IMR-90 (cell line): Measurements from ENCODE around the gene HOXB6. TPM values are rescaled to one million over a fixed set of nuclear protein-coding genes. Genes with fewer than 3 reads are reported as not detected.

Source experiments
- ATAC-seq: fragments of 200-7000 bp; cut with Tn5 transposase; 2 replicates; pipeline ENCODE4 v1.9.1; 2020; ENCODE audit warnings: low read depth, mild to moderate bottlenecking, moderate library complexity
- BruUV-seq: library from RNA; stranded (reverse); fragments of 400-500 nt; replicated peaks from 2 replicates; lab custom pipeline; 2021; lab: Mats Ljungman, UMichigan
- CTCF ChIA-PET: fragments of 300-600 bp; formaldehyde crosslinking; extraction: SDS; loops from one replicate; lab custom pipeline; 2021; ENCODE audit warnings: antibody characterized with exemption; lab: Yijun Ruan, JAX
- POLR2A ChIA-PET: fragments of 300-600 bp; sonication (Branson Sonifier 250); formaldehyde crosslinking; loops from one replicate; lab custom pipeline; 2022; ENCODE audit warnings: antibody characterized with exemption; ENCODE audit not compliant: unreplicated experiment; lab: Charles Lee
- DNase-seq: peaks from one replicate; pipeline ENCODE4 v3.0.0; 2013
- H2AFZ ChIP-seq: replicated peaks from 2 replicates; pipeline ENCODE3; 2013; ENCODE audit warnings: low read length, mild to moderate bottlenecking; ENCODE audit not compliant: poor library complexity
- H2AK5ac ChIP-seq: 2 replicates; pipeline ENCODE4 v1.6.1; 2013; ENCODE audit warnings: low read depth, low read length, inconsistent platforms
- H2AK9ac ChIP-seq: replicated peaks from 2 replicates; pipeline ENCODE3; 2013; ENCODE audit warnings: mild to moderate bottlenecking, low read depth, low read length, moderate library complexity; ENCODE audit not compliant: poor library complexity
- H2BK120ac ChIP-seq: 2 replicates; pipeline ENCODE4 v1.6.1; 2013; ENCODE audit warnings: low read depth, low read length, inconsistent platforms
- H2BK15ac ChIP-seq: 3 replicates; pipeline ENCODE4 v1.6.1; 2013; ENCODE audit warnings: low read depth, low read length, inconsistent platforms
- H2BK20ac ChIP-seq: 2 replicates; pipeline ENCODE4 v1.6.1; 2013; ENCODE audit warnings: low read depth, mild to moderate bottlenecking, inconsistent platforms, low read length, moderate library complexity
- H2BK5ac ChIP-seq: 2 replicates; pipeline ENCODE4 v1.6.1; 2013; ENCODE audit warnings: mild to moderate bottlenecking, low read depth, low read length, inconsistent platforms; ENCODE audit not compliant: poor library complexity, severe bottlenecking
- H3K14ac ChIP-seq: replicated peaks from 2 replicates; pipeline ENCODE4 v1.6.1; 2013; ENCODE audit warnings: low read depth, low read length, inconsistent platforms
- H3K18ac ChIP-seq: 2 replicates; pipeline ENCODE4 v1.6.1; 2013; ENCODE audit warnings: low read depth, low read length, control low read depth
- H3K23ac ChIP-seq: 2 replicates; pipeline ENCODE4 v1.6.1; 2013; ENCODE audit warnings: low read depth, low read length, inconsistent platforms
- H3K27ac ChIP-seq: 2 replicates; pipeline ENCODE4 v1.5.1; 2013; ENCODE audit warnings: mild to moderate bottlenecking, control low read depth, low read length; ENCODE audit not compliant: insufficient read depth
- H3K27me3 ChIP-seq: 2 replicates; pipeline ENCODE4 v1.6.1; 2013; ENCODE audit warnings: low read length; ENCODE audit not compliant: control insufficient read depth, insufficient read depth
- H3K36me3 ChIP-seq: 2 replicates; pipeline ENCODE4 v1.6.1; 2013; ENCODE audit warnings: low read length, mixed read lengths; ENCODE audit not compliant: control insufficient read depth, insufficient read depth
- H3K4ac ChIP-seq: 2 replicates; pipeline ENCODE4 v1.6.1; 2013; ENCODE audit warnings: low read depth, low read length, inconsistent platforms
- H3K4me1 ChIP-seq: 2 replicates; pipeline ENCODE4 v1.6.1; 2013; ENCODE audit warnings: low read length, mixed read lengths; ENCODE audit not compliant: control insufficient read depth, insufficient read depth
- H3K4me2 ChIP-seq: 2 replicates; pipeline ENCODE4 v1.6.1; 2013; ENCODE audit warnings: low read depth, mild to moderate bottlenecking, control low read depth, low read length, moderate library complexity
- H3K4me3 ChIP-seq: 2 replicates; pipeline ENCODE4 v1.5.1; 2013; ENCODE audit warnings: low read depth, mild to moderate bottlenecking, control low read depth, low read length, moderate library complexity; ENCODE audit not compliant: insufficient read depth
- H3K56ac ChIP-seq: 2 replicates; pipeline ENCODE4 v1.6.1; 2013; ENCODE audit warnings: low read length, inconsistent platforms; ENCODE audit not compliant: insufficient read depth; ENCODE audit errors: extremely low read depth
- H3K79me1 ChIP-seq, 2 experiments: 2 replicates each; pipeline ENCODE4 v1.6.1; 2013; ENCODE audit warnings: low read length in 2 of 2, inconsistent platforms in 1 of 2, low read depth in 1 of 2
- H3K9ac ChIP-seq: 2 replicates; pipeline ENCODE4 v1.6.1; 2013; ENCODE audit warnings: low read depth, low read length, control low read depth
- H3K9me1 ChIP-seq: 2 replicates; pipeline ENCODE4 v1.6.1; 2013; ENCODE audit warnings: low read length, inconsistent platforms; ENCODE audit not compliant: insufficient read depth
- H3K9me3 ChIP-seq: 2 replicates; pipeline ENCODE4 v1.6.1; 2013; ENCODE audit warnings: low read length; ENCODE audit not compliant: control insufficient read depth, insufficient read depth
- H4K20me1 ChIP-seq: 2 replicates; pipeline ENCODE4 v1.6.1; 2013; ENCODE audit warnings: low read length, inconsistent platforms; ENCODE audit not compliant: insufficient read depth
- H4K5ac ChIP-seq: 2 replicates; pipeline ENCODE4 v1.6.1; 2013; ENCODE audit warnings: mild to moderate bottlenecking, low read depth, low read length, control low read depth
- H4K8ac ChIP-seq, 2 experiments: 2 replicates each; pipeline ENCODE4 v1.6.1; 2013; ENCODE audit warnings: low read depth in 2 of 2, low read length in 2 of 2, control low read depth in 1 of 2, inconsistent platforms in 1 of 2
- H4K91ac ChIP-seq: 2 replicates; pipeline ENCODE4 v1.6.1; 2013; ENCODE audit warnings: low read depth, low read length, inconsistent platforms; ENCODE audit not compliant: insufficient read depth
- CTCF ChIP-seq: conservative IDR thresholded peaks from 2 replicates; pipeline ENCODE4 v1.5.1; 2012; ENCODE audit warnings: mild to moderate bottlenecking, low read depth, low read length, improper control_type of control experiment
- ELK1 ChIP-seq: fragments of 150-350 bp; IDR thresholded peaks from 2 replicates; pipeline ENCODE4 v1.6.1; 2016; ENCODE audit warnings: low read depth, mild to moderate bottlenecking, low read length, moderate library complexity, borderline replicate concordance
- MAFK ChIP-seq: IDR thresholded peaks from 2 replicates; pipeline ENCODE4 v1.6.1; 2012; ENCODE audit warnings: low read depth, low read length, improper control_type of control experiment
- MXI1 ChIP-seq: IDR thresholded peaks from 2 replicates; pipeline ENCODE4 v1.6.1; 2012; ENCODE audit warnings: low read depth, mild to moderate bottlenecking, low read length, moderate library complexity, borderline replicate concordance
- dilution Hi-C: fragments of 300-500 bp; cut with HindIII; formaldehyde crosslinking; loops from one replicate; pipeline ENCODE4 v1.14.3; 2018; ENCODE audit warnings: low sequenced_read_pairs; ENCODE audit not compliant: unreplicated experiment
- in situ Hi-C: fragments of 300-500 bp; cut with MboI; formaldehyde crosslinking; loops from 3 replicates; pipeline ENCODE4 v1.14.3; 2019; ENCODE audit warnings: low sequenced_read_pairs, inconsistent platforms, mixed read lengths
- intact Hi-C: fragments of 100-400 bp; cut with micrococcal nuclease; formaldehyde crosslinking; loops from 2 replicates; pipeline ENCODE4 v1.10.0; 2022
- polyA plus RNA-seq, 3 experiments: library from polyadenylated mRNA; depleted of rRNA; stranded (reverse); fragments of >200 nt; gene quantifications; 2 replicates each; pipeline ENCODE4 v1.2.3, GENCODE V29; 2012; ENCODE audit warnings: low replicate concordance in 1 of 3
- total RNA-seq: library from RNA; depleted of rRNA; stranded (reverse); fragments of >200 nt; gene quantifications from 2 replicates; pipeline ENCODE4 v1.2.3, GENCODE V29; 2012

HOXB6 gene
- total and polyA plus RNA-seq, 2 of the 4 experiments (the other 2 are of a cell fraction) = 11.1 to 42.2 TPM

GRCh38 chr17:48609033-48609432 lies 4.2 kb upstream of the HOXB6 start:
- Histone ChIP-seq H3K14ac (peak overlapping the region; percentile 48), H3K9me3 (no peaks in the 10 kb centered on the region), H3K79me1 (peaks cover 9 to 40% of the 10 kb centered on the region in 2 experiments; a peak in 3 of 4 replicates), H2AK9ac (no peak overlapping the region), H2BK20ac (no peak overlapping the region), H3K27me3 (no peaks in the 10 kb centered on the region), H3K4me1 (peaks cover 14% of the 10 kb centered on the region), H3K4me2 (peak overlapping the region; percentile 88), H3K4ac (peak overlapping the region; percentile 32; the same call in 1 of the 2 replicates), H2AFZ (peak overlapping the region; percentile 40), H3K9ac (no peak overlapping the region), H3K18ac (no peak overlapping the region), H4K20me1 (no peaks in the 10 kb centered on the region), H2BK15ac (peak overlapping the region; percentile 19; the same call in 1 of the 3 replicates), H3K4me3 (no peak overlapping the region), H2BK5ac (no peak overlapping the region), H4K91ac (0 out of 2 replicates have a peak overlapping the region, but pooled peaks have one; percentile 19), H3K23ac (peak overlapping the region; percentile 11), H3K36me3 (peaks cover 7% of the 10 kb centered on the region), H3K9me1 (0 out of 2 replicates have a peak, but pooled peaks cover 3% of the 10 kb centered on the region), H4K8ac (peak overlapping the region; percentile 93 to 95; a peak in 2 of 4 replicates), H2AK5ac (peak overlapping the region; percentile 44), H3K27ac (no peak overlapping the region), H4K5ac (no peak overlapping the region), H2BK120ac (no peak overlapping the region; the same call in 1 of the 2 replicates), H3K56ac (no peak overlapping the region)
- no peak for DNase-seq
- TF ChIP-seq ELK1 (no peak), CTCF (no peak), MXI1 (no peak), MAFK (no peak)
- in situ Hi-C loops = no loop called here
- BruUV-seq = no TSS peak
- dilution Hi-C loops = no loop called here
- CTCF ChIA-PET = interaction anchor here (1.6 kb wide), 1 partner anchor 10 kb away, joined by 3 read pairs; no protein-coding TSS in a partner anchor
- intact Hi-C loops = no loop called here
- 0 out of 2 replicates have a peak, but pooled peaks have one; percentile 2 for ATAC-seq
- POLR2A ChIA-PET = interaction anchor here (1.0 to 1.1 kb wide), 2 partner anchors 21 to 262 kb away, joined by 4 read pairs; no protein-coding TSS in a partner anchor
